ENCODE data around the gene LUC7L3.
"Not testable (repeated sequence)": the region's sequence is repeated elsewhere in the genome, so short reads cannot be mapped to it uniquely, and the experiment has no call there.

The LUC7L3 gene

DNA sequence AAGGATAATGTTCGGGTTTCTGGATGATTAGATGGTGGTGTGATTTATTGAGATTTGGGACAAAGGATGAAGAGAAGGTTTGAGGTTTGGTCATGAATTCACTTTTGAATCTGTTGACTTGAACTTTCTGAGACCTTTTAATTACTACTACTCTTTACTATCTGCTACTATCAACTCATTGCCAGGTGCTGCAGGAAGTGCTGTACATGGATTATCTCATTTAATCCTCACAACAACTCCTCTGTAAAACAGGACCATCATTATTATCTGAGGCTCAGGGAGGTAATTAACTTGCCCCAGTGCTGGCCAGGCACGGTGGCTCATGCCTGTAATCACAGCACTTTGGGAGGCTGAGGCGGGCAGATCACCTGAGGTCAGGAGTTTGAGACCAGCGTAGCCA is 8.8 kb upstream of the LUC7L3 start:
- DNase-seq, result no peak

DNA sequence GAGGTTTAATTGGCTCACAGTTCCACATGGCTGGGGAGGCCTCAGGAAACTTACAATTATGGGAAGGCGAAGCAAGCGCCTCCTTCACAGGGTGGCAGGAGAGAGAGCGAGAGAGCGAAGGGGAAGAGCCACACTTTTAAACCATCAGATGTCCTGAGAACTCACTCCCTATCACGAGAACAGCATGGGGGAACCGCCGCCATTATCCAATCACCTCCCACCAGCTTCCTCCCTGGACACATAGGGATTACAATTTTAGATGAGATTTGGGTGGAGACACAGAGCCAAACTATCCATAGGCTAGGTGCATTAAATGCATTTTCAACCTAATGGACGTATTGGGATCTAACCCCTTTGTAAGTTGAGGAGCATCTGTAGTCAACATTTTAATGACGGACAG is 6.8 kb upstream of the LUC7L3 start:
- DNase-seq, result no peak

DNA sequence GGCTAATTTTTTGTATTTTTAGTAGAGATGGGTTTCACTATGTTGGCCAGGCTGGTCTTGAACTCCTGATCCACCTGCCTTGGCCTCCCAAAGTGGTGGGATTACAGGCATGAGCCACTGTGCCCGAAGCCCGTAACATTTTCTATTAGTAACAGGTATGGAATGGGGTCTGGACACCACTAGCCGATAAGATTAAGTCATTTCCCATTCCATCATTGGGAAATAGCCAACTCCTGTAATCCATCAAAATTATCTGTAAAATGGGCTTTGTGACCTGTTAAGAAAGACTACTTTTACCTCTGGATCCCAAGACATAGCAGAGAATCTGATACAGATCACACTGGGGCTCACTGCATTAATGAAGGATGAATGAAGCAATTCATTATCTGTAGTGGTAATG is 3.9 kb upstream of the LUC7L3 start:
- DNase-seq, result no peak

DNA sequence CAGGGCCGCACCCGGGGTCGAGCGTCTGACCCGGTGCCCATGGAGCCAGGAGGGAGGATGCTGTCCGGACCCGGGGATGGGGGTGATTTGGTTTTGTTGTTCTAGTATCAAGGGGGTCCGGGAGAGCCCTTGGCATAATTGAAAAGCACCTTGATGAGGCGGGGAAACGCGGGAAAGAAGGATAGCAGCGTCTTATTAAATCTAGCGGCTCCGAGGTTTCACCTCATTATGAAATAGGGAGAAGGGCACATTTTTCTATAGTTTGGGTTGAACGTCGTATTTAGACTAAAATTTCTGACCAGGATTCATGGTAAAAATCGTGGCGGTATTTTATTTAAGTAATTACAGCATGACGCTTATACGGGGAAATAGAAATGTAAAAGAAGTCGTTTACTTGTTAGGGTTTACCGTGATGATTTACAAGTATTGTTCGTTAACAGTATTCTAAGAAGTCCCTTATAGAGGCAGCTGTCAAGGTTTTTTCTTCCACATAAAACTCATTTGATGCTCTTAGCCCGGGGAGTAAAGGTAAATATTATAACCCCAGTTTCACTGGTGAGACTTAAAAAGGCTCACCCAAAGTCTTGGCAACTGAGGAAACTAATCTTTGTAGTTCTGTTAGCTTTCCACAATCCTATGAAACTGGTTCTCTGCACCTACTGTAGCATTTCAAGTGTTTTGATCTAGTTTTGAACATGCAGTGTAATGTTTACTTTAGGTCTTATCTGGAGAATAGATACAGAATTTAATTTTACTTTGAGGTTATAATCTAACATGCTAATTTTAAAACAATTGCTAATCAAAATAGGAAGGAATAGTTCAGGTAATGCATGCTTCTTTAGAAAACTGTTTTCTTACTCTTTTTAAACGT is 756 bp downstream of the LUC7L3 start:
- no peak for DNase-seq

DNA sequence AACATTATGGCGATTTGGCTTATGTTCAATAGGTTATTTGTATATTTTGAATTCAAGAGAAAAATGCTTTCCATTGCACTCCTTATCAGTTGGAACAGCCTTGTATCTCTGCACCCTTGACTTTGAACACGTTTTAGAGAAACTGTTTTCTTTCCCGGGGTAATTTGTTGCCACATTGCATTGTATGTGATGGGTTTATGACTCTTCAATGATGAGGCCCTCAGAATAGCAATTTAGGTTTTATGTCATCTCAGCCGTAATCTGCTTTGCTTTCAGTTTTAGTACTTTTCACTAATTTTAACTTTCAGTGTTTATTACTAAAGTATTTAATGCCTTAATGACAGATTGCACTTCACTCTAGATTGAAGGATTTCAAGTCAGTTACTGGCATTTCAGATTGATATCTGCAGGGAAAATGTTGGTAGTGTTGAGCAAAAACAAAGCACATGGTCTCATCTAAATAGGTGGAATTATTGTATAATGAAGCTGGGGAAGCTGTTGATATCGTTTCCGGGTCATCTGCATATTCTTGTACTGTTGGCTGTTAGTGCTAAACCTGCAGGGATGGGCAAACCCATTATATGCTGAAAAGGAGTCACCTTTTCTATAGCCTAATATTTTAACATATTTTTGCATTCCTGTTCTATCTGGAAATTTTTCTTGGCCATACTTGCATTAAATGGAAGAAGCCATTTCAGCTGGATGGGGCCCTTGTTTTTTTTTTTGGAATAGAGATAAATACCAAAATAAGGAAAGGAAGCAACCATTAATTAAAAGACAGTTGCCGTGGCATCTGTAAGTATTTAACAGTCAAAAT is 2.0 kb downstream of the LUC7L3 start:
- DNase-seq, result no peak

DNA sequence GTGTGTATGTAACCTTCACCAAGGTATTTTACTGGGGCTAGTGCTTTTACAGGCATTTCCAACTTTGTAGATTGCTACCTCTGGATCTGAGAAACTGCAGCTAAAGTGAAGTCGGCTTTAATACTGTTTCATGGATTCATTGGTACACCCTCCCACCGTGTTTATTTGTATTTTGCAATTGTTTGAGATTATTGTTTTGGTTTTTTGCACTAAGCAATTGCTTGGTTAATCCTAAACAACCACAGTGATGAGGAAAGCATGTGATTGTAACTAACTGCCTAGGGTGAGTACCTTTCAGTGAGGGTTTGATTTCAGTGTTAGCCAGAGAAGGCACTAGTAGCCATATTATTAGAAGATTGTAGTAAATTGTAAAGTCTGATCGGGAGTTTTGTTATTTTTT is 3.3 kb downstream of the LUC7L3 start:
- DNase-seq, result no peak

DNA sequence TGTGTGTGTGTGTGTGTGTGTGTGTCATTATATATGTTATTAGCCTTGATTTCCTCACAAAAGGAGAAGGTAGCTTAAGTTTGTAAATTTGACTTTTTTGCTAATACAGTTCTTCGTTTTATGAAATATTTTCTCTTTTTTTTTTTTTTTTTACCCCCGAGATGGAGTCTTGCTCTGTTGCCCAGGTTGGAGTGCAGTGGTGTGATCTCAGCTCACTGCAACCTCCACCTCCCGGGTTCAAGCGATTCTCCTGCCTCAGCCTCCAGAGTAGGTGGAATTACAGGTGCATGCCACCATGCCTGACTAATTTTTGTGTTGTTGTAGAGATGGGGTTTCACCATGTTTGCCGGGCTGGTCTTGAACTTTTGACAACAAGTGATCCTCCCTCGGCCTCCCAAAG is 5.2 kb downstream of the LUC7L3 start:
- not testable (repeated sequence) for DNase-seq

DNA sequence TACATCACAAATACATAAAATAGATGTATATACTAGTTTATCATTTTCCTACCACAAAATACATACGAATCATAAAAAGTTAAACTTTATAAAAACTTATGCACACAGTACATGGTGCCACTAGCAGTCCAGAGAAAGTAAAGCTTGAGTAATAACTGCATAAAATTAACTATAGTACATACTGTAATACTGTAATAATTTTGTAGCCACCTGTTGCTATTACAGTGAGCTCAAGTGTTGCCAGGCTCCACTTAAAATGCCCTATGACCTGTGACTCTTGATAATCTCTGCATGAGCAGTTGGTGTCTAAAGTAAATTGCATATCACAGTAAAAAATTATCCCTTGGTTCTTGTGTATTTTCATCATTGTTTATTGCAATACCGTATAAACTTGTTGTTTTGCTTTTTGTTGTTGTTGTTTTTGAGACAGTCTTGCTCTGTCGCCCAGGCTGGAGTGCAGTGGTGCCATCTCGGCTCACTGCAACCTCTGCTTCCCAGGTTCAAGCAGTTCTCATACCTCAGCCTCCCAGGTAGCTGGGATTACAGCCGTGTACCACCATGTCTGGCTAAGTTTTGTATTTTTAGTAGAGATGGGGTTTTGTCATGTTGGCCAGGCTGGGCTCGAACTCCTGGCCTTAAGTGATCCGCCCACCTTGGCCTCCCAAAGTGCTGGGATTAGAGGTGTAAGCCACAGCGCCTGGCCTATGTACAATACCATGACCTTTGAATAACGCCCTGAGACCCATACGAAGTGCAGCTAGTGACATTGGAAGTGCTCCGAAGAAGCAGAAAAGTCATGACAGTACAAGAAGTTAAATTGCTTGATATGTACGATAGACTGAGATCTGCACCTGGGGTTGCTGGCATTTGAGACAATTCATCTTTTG is 6.6 kb downstream of the LUC7L3 start:
- no peak for DNase-seq

DNA sequence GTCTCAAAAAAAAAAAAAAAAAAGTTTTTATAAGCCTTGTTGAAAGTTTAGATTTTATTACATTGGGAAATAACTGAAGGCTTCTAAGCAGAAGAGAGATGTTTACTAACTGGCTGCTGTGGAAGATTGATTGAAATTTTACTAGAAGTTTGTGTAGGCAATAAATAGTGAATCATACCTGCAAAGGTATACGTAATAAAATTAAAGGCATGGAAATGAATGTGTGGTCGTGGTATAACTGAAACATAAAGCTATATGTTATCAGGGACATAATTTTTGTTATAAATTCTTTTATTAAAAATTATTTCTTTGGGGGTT is 8.7 kb downstream of the LUC7L3 start:
- no peak for DNase-seq

DNA sequence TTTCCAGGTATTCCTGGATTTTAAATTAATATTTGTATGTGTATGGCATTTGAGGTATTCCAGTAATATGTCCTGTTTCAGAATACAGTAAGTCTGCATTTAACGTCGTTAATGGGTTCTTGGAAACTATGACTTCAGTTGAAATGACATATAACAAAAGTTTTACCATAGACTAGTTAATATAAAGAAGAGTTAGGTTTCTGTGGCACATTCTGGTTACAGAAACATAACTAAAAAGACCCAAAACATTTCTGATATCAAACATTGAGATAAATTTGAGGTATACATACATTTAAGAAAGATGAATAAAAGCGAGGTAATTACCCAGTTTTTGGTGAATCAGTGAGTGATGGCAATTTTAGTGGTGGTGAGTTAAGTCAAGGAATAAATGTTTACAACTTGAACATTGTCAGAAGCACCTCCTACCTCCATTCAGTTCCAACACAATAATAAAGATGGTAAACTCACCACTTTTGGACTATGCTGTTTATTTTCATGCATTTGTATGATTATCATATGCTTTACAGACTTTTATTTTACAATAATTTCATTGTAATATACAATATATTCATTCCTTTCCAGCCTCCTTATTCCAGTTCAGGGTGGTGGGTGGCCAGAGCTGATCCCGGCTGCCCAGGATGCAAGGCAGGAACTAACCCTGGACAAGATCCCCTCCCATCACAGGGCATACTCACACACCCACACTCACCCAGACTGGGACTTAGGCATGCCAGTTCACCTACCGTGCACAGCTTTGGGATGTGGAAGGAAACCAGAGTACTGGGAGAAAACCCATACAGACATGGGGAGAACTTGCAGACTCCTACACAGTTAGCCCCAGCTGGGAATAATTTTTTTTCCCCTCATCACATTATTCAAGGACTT is 9.7 kb downstream of the LUC7L3 start:
- no peak for DNase-seq

DNA sequence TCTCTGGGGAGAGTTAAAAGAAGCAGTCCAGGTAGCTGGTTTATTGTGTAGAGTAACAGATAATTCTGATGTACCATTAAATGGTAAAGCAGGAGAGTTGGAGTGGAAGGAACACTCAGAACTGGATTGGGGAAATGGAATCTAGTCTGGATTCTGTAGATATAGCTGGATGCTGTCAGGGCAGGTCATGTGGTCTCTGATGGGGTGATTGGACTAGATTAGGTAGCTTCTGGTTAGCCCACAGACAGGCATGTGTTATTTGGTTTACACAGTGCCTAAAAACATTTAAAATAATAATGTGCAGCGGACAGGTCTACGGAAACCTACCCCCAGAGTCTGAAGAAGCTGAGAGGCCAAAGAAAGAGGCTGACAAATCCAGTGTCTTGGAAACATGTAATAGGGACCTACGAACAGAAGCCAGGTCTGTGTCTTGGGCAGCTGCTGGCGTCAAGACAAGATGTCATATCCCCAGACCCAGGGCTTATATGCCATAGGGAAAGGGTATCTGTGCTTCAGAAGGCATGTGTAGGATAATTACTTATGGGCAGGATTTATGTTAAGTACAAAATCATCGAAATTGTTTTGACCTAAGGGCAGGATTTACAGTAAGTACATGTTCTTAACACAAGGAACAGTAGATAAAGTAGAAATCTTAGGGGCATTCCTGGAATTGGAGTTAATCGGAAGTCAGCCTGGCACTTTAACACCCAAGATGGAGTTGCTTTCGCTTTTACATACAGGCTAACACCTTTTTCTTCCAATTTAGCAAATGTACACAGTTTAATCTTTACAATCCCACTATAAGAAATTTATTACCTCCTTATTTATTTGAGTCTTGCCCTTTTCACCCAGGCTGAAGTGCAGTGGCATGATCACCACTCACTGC is 12.4 kb downstream of the LUC7L3 start:
- no peak for DNase-seq

DNA sequence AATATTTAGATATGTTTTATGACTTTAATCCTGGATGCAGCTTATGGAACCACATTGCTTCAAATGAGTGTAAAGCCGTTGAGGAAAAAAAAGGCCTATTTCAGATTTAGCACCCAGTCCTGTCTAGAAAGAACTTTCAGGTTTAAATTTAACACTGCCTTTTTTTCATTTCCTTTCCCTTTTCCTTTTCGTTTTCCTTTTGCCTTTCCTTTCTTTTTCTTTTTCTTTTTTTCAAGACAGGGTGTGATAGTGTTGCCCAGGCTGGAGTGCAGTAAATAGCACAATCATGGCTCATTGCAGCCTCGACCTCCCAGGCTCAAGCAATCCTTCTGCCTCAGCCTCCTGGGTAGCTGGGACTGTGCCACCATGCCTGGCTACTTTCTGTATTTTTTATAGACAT is 15.9 kb downstream of the LUC7L3 start:
- no peak for DNase-seq

DNA sequence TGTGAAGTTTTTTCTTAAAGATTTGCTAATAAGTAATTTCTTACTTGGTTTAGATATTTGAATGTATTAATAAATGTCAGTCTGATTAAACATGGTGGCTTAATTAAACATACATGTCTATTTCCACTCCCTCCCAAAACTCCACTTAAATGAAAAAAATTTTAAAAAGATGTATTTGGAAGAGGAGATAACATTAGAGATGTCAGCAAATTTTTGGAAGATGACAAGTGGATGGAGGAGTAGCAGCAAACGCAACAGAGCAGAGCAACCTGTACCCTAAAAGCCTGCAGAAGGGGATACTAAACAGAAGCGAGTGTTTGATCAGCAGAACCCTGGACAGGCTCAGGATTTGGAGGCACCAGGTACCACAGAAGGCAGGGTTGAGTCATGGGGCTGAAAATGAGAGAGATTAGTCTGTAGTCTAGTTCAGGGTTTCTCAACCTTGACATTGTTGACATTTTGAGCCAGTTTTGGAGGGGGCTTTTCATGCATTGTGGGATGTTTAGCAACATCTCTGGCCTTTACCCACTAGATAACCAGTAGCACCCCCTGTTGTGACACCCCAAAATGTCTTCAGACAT is 17.8 kb downstream of the LUC7L3 start:
- DNase-seq, result no peak

DNA sequence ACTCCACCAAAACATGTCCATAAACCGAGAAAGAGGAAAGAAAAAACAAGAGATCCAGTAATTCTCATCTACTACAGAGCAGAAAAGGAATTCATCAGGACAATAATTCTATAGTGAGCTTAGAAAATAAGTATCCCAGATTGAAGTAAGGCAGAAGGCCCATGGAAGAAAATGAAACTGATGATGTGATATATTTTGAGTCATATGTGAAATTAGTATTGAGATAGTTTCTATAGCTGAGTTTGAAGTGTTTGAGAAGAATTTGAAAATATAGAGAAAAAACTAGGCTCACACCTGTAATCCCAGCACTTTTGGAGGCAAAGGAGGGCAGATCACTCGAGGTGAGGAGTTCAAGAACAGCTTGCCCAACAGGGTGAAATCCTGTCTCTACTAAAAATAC is 19.7 kb downstream of the LUC7L3 start:
- no peak for DNase-seq

DNA sequence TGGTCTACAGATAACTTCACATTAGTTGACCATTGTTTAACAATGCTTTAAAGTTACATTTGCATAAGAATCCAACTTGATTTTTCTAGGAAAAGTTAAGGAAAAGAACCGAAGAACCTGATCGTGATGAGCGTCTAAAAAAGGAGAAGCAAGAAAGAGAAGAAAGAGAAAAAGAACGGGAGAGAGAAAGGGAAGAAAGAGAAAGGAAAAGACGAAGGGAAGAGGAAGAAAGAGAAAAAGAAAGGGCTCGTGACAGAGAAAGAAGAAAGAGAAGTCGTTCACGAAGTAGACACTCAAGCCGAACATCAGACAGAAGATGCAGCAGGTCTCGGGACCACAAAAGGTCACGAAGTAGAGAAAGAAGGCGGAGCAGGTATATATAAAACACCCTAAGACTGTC is 26.2 kb downstream of the LUC7L3 start:
- no peak for DNase-seq

DNA sequence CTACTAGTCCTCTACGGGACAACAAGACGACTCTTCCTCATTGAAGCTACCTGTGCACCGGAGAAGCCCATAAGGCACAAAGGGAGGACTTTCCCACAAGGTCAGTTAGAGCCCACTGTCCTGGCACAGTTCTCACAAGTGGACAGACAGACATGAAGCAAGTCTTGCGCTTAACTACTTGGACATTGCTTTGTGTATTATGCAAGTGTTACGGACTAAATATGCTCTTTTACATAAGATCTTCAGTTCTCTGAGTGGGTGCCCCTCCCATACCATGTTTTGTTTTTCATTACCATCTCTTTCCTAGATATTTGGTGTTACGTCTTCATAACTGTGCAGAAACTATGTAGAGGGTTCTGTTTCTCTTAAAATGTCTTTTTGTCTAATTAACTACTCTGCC is 29.8 kb downstream of the LUC7L3 start:
- DNase-seq, result no peak

DNA sequence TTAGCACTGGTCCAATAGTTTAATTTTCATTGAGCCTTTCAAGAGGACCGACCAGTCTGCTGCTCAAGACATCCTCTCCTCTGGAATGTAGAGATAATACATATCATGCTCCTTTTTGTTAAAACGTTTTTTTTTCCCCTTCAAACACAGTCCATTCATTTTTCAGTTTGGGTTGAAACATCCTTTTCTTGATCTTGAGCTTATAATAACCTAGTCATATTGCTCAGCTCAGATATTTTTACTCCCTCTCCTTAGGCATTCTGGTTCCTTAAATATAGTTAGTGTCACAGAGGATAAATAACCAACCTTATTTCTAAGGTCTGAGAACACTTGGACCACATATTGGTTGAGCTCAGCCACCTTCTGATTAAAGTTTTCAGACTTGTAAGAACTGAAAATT is 35.1 kb downstream of the LUC7L3 start:
- no peak for DNase-seq

DNA sequence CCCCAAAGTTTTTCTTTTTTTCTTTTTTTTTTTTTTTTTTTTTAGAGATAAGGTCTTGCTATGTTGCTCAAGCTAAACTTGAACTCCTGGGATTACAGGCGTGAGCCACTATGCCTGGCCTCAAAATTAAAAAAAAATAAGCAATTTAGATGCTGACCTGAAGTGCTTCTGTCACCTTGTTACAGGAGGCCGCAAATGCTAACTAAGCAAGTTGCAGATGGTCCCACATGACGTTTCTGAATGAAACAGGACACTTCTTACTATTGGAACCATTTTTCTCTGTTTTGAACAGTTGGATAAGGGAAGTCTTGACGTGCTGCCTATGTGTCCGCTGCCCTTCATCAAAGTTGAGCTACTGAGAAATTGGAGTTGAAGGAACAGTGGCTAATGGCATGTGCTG is 39.1 kb downstream of the LUC7L3 start:
- no peak for DNase-seq

DNA sequence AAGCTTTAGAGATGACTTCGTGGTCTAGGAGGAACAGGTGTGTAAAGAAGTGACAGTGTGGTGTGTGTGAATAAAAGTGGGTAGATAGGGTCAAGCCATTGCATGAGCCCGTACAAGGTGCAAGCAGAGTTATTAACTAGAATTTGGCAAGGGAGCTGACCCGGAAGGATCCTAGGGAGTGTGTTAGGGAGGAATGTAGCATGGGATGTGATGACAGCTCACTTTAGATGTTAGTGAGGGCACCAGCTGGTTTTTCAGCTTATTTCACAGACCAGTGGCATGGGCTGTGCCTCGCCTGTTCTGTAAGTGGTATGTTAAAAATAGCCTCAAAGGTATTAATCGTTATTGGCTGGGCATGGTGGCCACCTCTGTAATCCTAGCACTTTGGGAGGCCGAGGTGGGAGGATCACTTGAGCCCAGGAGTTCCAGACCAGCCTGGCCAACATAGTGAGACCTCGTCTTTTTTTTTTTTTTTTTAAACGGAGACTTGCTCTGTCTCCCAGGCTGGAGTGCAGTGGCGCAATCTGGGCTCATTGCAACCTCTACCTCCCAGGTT is 39.7 kb downstream of the LUC7L3 start:
- DNase-seq, result no peak

DNA sequence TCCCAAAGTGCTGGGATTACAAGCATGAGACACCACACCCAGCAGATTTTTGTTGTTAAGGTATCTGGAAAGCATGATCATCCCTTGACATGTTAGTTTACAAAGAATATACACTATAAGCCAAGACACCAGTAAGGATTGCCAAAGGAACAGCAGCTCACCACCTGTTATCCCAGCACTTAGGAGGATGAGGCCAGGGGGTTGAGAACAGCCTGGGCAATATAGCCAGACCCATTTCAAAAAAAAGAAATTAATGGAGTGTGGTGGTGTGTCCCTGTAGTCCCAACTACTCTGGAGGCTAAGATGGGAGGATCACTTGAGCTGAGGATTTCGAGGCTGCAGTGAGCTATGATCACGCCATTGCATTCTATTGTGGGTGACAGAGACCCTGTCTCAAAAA is 42.8 kb downstream of the LUC7L3 start:
- DNase-seq, result no peak
